ENCODE results near the gene CALM3.

Gene CALM3

DNA sequence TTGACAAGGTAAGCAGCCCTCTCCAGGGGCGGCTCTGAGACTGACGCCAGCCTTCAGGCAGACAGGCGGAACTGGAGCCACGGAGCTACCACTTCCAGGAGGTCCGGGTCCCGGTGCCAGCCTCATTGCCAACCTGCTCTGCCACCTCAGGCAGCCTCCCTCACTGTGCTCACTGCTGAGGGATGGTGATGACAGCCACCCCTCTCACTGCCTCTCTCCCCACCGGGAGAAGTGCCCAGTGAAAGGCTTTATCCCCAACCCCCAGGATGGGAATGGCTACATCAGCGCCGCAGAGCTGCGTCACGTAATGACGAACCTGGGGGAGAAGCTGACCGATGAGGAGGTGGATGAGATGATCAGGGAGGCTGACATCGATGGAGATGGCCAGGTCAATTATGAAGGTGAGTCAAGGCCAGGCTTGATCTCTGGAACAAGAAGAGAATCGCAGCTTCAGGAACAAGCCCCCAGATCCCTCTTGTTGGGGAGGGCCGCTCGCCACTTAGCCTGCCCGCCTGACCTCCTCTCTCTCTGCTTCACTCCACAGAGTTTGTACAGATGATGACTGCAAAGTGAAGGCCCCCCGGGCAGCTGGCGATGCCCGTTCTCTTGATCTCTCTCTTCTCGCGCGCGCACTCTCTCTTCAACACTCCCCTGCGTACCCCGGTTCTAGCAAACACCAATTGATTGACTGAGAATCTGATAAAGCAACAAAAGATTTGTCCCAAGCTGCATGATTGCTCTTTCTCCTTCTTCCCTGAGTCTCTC, 7.6 kb downstream of the CALM3 start:
- Histone ChIP-seq H3K27me3 (ENCODE audit: control insufficient read depth, insufficient read depth, low read length) (no peaks in the 10 kb centered on the region), H3K9ac (ENCODE audit: low read length) (no peak overlapping the region), H3K27ac (ENCODE audit: low read depth, low read length) (no peak overlapping the region), H3K9me3 (ENCODE audit: control insufficient read depth, insufficient read depth, low read depth, low read length) (no peaks in the 10 kb centered on the region), H3K36me3 (ENCODE audit: control insufficient read depth, insufficient read depth, low read length) (peaks cover 57% of the 10 kb centered on the region), H3K4me1 (ENCODE audit: control insufficient read depth, insufficient read depth, low read length) (peaks cover 7% of the 10 kb centered on the region; the same call in 1 of the 2 replicates), H3K4me3 (ENCODE audit: low read depth, low read length) (no peak overlapping the region)

DNA sequence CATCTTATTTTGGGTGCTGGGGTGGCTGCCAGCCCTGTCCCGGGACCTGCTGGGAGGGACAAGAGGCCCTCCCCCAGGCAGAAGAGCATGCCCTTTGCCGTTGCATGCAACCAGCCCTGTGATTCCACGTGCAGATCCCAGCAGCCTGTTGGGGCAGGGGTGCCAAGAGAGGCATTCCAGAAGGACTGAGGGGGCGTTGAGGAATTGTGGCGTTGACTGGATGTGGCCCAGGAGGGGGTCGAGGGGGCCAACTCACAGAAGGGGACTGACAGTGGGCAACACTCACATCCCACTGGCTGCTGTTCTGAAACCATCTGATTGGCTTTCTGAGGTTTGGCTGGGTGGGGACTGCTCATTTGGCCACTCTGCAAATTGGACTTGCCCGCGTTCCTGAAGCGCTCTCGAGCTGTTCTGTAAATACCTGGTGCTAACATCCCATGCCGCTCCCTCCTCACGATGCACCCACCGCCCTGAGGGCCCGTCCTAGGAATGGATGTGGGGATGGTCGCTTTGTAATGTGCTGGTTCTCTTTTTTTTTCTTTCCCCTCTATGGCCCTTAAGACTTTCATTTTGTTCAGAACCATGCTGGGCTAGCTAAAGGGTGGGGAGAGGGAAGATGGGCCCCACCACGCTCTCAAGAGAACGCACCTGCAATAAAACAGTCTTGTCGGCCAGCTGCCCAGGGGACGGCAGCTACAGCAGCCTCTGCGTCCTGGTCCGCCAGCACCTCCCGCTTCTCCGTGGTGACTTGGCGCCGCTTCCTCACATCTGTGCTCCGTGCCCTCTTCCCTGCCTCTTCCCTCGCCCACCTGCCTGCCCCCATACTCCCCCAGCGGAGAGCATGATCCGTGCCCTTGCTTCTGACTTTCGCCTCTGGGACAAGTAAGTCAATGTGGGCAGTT, 8.6 kb downstream of the CALM3 start:
- no peak overlapping the region for H3K27ac ChIP-seq (ENCODE audit: low read depth, low read length)
- no peak overlapping the region for H3K9ac ChIP-seq (ENCODE audit: low read length)
- no peaks in the 10 kb centered on the region for H3K9me3 ChIP-seq (ENCODE audit: control insufficient read depth, insufficient read depth, low read depth, low read length)
- peaks cover 5% of the 10 kb centered on the region; the same call in 1 of the 2 replicates for H3K4me1 ChIP-seq (ENCODE audit: control insufficient read depth, insufficient read depth, low read length)
- H3K4me3 ChIP-seq (ENCODE audit: low read depth, low read length): no peak overlapping the region
- H3K36me3 ChIP-seq (ENCODE audit: control insufficient read depth, insufficient read depth, low read length): peaks cover 57% of the 10 kb centered on the region
- H3K27me3 ChIP-seq (ENCODE audit: control insufficient read depth, insufficient read depth, low read length): no peaks in the 10 kb centered on the region

DNA sequence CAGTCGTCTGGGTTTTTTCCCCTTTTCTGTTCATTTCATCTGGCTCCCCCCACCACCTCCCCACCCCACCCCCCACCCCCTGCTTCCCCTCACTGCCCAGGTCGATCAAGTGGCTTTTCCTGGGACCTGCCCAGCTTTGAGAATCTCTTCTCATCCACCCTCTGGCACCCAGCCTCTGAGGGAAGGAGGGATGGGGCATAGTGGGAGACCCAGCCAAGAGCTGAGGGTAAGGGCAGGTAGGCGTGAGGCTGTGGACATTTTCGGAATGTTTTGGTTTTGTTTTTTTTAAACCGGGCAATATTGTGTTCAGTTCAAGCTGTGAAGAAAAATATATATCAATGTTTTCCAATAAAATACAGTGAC, 9.3 kb downstream of the CALM3 start:
- H3K27me3 ChIP-seq (ENCODE audit: control insufficient read depth, insufficient read depth, low read length): no peaks in the 10 kb centered on the region
- peaks cover 5% of the 10 kb centered on the region; the same call in 1 of the 2 replicates for H3K4me1 ChIP-seq (ENCODE audit: control insufficient read depth, insufficient read depth, low read length)
- no peak overlapping the region for H3K9ac ChIP-seq (ENCODE audit: low read length)
- H3K4me3 ChIP-seq (ENCODE audit: low read depth, low read length): no peak overlapping the region
- H3K36me3 ChIP-seq (ENCODE audit: control insufficient read depth, insufficient read depth, low read length): peaks cover 55% of the 10 kb centered on the region
- H3K27ac ChIP-seq (ENCODE audit: low read depth, low read length): no peak overlapping the region
- no peaks in the 10 kb centered on the region for H3K9me3 ChIP-seq (ENCODE audit: control insufficient read depth, insufficient read depth, low read depth, low read length)

DNA sequence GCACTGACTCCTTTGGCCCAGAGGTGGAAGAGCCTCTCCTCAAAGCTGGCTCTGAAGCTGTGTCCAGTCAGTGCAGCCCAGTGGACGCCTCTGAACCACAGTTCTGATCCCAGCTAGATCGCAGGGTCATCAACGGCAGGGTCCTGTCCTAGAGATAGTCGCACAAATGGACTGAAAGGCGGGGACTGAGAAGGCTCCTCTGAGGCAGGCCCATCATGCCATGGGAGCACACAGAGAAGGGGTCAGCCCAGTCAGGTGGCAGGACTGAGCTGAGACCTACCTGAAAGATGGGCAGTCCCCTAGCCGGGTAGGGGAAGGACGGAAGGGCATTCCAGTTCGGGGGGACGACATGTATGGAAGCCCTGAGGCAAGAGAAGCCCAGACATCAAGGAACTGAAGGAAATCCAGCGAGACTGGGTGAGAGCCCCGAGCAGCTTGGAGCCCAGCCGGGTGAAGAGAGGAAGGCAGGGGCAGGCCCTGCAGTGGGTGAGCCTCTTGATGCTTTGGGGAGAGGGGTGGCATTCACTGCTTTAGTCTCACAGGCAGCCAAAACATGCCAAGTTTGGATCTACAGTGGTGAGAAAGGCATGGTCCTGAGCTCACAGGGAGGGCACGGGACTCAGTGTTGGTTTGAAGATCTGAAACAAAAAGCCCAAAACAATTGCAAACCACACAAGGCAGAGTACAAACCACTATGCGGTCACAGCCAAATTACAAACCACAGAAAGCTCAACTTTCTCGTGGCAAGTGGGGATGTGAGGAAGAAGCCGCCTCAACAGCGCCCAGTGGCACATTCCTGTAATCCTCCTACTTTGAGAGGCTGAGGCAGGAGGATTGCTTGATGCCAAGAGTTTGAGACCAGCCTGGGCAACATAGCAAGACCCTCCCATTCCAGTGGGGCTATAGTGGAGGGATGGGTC, 10.0 kb downstream of the CALM3 start:
- Histone ChIP-seq H3K27ac (ENCODE audit: low read depth, low read length) (no peak overlapping the region), H3K27me3 (ENCODE audit: control insufficient read depth, insufficient read depth, low read length) (no peaks in the 10 kb centered on the region)

DNA sequence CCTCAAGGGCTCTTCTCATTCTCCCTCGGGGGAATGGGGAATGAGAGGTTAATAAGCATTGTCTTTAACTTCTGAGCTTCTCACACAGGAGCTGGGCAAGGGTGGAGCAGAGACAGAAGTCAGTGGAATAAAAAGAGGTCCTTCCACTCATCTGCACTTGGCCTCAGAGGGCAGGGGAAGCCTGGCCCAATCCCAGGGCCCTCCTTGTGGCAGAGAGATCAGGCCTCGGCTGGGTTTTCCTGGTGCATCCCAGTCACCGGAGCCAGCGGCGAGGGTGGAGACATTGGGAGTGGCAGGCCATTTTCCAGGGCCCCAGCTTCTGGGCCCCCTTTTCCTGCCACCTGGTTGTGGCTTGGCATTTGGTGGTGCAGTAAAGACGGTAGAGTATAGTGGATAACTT, 10.6 kb downstream of the CALM3 start:
- Histone ChIP-seq H3K36me3 (ENCODE audit: control insufficient read depth, insufficient read depth, low read length) (peaks cover 41% of the 10 kb centered on the region), H3K4me1 (ENCODE audit: control insufficient read depth, insufficient read depth, low read length) (peaks cover 8% of the 10 kb centered on the region), H3K27me3 (ENCODE audit: control insufficient read depth, insufficient read depth, low read length) (no peaks in the 10 kb centered on the region), H3K4me3 (ENCODE audit: low read depth, low read length) (no peak overlapping the region), H3K27ac (ENCODE audit: low read depth, low read length) (no peak overlapping the region), H3K9ac (ENCODE audit: low read length) (no peak overlapping the region), H3K9me3 (ENCODE audit: control insufficient read depth, insufficient read depth, low read depth, low read length) (no peaks in the 10 kb centered on the region)

More for the DNA sequence above, 10.0 kb downstream of the CALM3 start:
- no peak overlapping the region for H3K9ac ChIP-seq (ENCODE audit: low read length)
- no peaks in the 10 kb centered on the region for H3K9me3 ChIP-seq (ENCODE audit: control insufficient read depth, insufficient read depth, low read depth, low read length)
- H3K36me3 ChIP-seq (ENCODE audit: control insufficient read depth, insufficient read depth, low read length): peaks cover 48% of the 10 kb centered on the region
- no peak overlapping the region for H3K4me3 ChIP-seq (ENCODE audit: low read depth, low read length)
- peaks cover 5% of the 10 kb centered on the region; the same call in 1 of the 2 replicates for H3K4me1 ChIP-seq (ENCODE audit: control insufficient read depth, insufficient read depth, low read length)

DNA sequence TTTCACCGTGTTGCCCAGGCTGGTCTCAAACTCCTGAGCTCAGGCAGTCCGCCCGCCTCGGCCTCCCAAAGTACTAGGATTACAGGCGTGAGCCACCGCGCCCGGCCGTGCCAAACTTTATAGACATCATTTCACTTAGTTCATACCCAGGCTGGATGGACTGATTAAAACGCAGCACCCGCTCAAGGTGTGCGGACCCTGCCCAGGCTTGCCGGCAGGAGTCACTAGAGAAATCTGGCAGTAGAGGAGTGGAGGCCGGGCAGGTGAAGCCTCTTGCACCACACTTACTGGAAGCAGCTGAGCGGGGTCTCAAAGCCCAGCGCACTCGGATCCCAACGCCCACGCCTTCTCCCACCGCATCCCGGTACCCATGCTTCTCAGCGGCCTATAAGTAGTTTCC, 12.4 kb downstream of the CALM3 start:
- peaks cover 24% of the 10 kb centered on the region for H3K36me3 ChIP-seq (ENCODE audit: control insufficient read depth, insufficient read depth, low read length)

DNA sequence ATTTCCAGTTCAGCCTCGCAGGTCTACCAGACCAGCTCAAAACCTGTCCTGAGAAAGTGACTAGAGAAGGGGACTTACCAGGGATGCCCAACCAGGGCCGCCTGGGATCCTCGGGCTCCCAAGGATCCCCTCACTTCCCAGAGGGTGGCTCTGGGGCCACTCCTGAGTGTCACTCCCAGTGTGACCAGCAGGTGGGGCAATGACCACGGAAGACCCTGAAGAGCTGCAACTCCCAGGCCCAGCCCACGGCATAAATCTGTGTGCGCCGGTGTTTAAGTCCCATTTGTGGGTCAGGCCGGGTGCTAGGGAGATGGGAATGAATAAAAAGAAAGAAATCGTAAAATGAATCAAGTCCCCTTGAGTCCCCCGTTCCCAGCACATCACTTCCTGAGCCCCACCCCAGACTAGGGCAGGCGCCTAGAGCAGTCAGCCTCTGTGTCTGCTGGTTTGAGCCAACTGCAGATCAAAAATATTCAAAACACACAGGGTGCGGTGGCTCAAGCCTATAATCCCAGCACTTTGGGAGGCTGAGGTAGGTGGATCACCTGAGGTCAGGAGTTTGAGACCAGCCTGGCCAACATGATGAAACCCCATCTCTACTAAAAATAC, 13.1 kb downstream of the CALM3 start:
- no peak overlapping the region for H3K27ac ChIP-seq (ENCODE audit: low read depth, low read length)
- H3K9ac ChIP-seq (ENCODE audit: low read length): no peak overlapping the region
- no peaks in the 10 kb centered on the region for H3K9me3 ChIP-seq (ENCODE audit: control insufficient read depth, insufficient read depth, low read depth, low read length)
- peaks cover 17% of the 10 kb centered on the region for H3K36me3 ChIP-seq (ENCODE audit: control insufficient read depth, insufficient read depth, low read length)
- H3K27me3 ChIP-seq (ENCODE audit: control insufficient read depth, insufficient read depth, low read length): no peaks in the 10 kb centered on the region
- H3K4me3 ChIP-seq (ENCODE audit: low read depth, low read length): no peak overlapping the region
- H3K4me1 ChIP-seq (ENCODE audit: control insufficient read depth, insufficient read depth, low read length): peaks cover 10% of the 10 kb centered on the region

More for the DNA sequence above, 12.4 kb downstream of the CALM3 start:
- H3K27ac ChIP-seq (ENCODE audit: low read depth, low read length): no peak overlapping the region
- no peaks in the 10 kb centered on the region for H3K9me3 ChIP-seq (ENCODE audit: control insufficient read depth, insufficient read depth, low read depth, low read length)
- no peak overlapping the region for H3K4me3 ChIP-seq (ENCODE audit: low read depth, low read length)
- no peaks in the 10 kb centered on the region for H3K27me3 ChIP-seq (ENCODE audit: control insufficient read depth, insufficient read depth, low read length)
- H3K9ac ChIP-seq (ENCODE audit: low read length): no peak overlapping the region
- peaks cover 10% of the 10 kb centered on the region for H3K4me1 ChIP-seq (ENCODE audit: control insufficient read depth, insufficient read depth, low read length)

DNA sequence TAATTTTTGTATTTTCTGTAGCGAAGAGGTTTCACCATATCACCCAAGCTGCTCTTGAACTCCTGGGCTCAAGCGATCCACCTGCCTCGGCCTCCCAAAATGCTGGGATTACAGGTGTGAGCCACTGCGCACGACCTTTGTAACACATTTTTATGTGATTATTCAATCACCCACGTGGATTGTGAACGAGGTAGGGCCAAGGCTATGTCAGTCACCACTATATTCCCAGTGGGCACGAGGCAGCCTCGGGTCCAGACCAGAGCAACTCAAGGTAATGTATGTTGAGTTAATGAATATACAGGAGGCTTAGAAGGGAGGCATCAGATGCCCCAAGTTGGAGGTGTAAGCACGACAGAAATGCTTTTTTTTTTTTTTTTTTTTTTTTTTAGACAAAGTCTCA, 14.8 kb downstream of the CALM3 start:
- no peak overlapping the region for H3K9ac ChIP-seq (ENCODE audit: low read length)
- H3K4me1 ChIP-seq (ENCODE audit: control insufficient read depth, insufficient read depth, low read length): peaks cover 14% of the 10 kb centered on the region
- H3K36me3 ChIP-seq (ENCODE audit: control insufficient read depth, insufficient read depth, low read length): 0 out of 2 replicates have a peak, but pooled peaks cover under 1% of the 10 kb centered on the region
- H3K4me3 ChIP-seq (ENCODE audit: low read depth, low read length): no peak overlapping the region
- no peaks in the 10 kb centered on the region for H3K9me3 ChIP-seq (ENCODE audit: control insufficient read depth, insufficient read depth, low read depth, low read length)
- no peak overlapping the region for H3K27ac ChIP-seq (ENCODE audit: low read depth, low read length)
- no peaks in the 10 kb centered on the region for H3K27me3 ChIP-seq (ENCODE audit: control insufficient read depth, insufficient read depth, low read length)

DNA sequence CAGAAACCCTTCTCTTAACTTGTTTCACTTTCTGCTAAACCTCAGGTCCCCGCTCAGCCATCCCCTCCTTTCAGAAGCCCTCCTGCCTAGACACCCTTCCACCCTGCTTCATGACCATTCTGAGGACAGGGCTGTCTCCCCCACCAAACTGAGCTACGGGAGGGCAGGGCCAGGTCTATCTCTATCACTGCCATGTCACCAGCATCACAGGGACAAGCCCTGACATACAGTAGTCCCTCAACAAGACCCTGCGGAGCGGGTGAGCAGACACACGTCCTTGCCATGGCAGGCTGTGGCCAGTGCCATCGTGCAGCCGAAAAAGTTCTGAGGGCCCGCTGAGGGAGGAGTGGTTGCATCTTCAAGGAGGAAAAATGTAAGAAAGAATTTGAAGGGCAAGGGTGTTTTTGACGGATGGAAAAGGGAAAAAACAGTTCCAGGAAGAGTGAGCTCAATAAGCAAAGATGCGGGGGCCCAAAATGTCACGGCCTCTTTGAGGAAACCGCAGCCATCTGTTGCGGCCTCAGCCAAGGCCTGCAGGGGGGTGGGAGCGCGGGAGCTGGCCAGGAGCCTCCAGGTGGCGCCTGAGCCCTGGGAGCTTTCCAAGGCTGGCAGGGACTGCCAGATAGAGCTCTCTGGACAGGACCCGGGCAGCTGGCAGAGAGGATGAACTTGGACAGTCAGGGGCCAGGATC, 15.6 kb downstream of the CALM3 start:
- Histone ChIP-seq H3K4me1 (ENCODE audit: control insufficient read depth, insufficient read depth, low read length) (peaks cover 17% of the 10 kb centered on the region), H3K4me3 (ENCODE audit: low read depth, low read length) (no peak overlapping the region), H3K9me3 (ENCODE audit: control insufficient read depth, insufficient read depth, low read depth, low read length) (no peaks in the 10 kb centered on the region), H3K9ac (ENCODE audit: low read length) (no peak overlapping the region), H3K27ac (ENCODE audit: low read depth, low read length) (no peak overlapping the region), H3K27me3 (ENCODE audit: control insufficient read depth, insufficient read depth, low read length) (no peaks in the 10 kb centered on the region), H3K36me3 (ENCODE audit: control insufficient read depth, insufficient read depth, low read length) (no peaks in the 10 kb centered on the region)

DNA sequence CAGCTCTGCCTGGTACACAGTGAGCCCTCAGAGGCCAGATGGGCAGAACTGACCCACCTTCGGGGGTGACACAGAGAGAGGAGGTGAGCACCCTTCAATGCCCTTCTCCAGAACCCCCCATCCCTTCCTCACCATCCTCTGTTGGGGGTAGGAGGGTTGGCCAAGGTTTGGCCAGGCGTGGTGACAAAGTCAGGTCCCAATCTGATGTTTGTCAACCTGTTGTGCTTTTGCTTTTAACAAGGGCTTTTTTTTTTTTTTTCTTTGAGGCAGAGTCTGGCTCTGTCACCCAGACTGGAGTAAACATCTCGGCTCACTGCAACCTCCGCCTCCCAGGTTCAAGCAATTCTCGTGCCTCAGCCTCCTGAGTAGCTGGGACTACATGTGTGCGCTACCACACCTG, 16.5 kb downstream of the CALM3 start:
- no peak overlapping the region for H3K27ac ChIP-seq (ENCODE audit: low read depth, low read length)

More for the DNA sequence above, 16.5 kb downstream of the CALM3 start:
- Histone ChIP-seq H3K27me3 (ENCODE audit: control insufficient read depth, insufficient read depth, low read length) (no peaks in the 10 kb centered on the region), H3K9me3 (ENCODE audit: control insufficient read depth, insufficient read depth, low read depth, low read length) (no peaks in the 10 kb centered on the region), H3K9ac (ENCODE audit: low read length) (no peak overlapping the region), H3K4me3 (ENCODE audit: low read depth, low read length) (no peak overlapping the region), H3K4me1 (ENCODE audit: control insufficient read depth, insufficient read depth, low read length) (peaks cover 17% of the 10 kb centered on the region), H3K36me3 (ENCODE audit: control insufficient read depth, insufficient read depth, low read length) (no peaks in the 10 kb centered on the region)

Measured in HUES6 (cell line).